Cardiac septum (tissue), 1 donor: ENCODE measurements around the gene PAPOLB. TPM values are rescaled to one million over a fixed set of nuclear protein-coding genes. Genes with fewer than 3 reads are reported as not detected.

ENCODE experiments used
- DNase-seq: peaks from one replicate; pipeline ENCODE4 v3.0.0-alpha.2; 2020; ENCODE audit warnings: low spot score
- intact Hi-C: fragments of 100-400 bp; cut with DNase I; formaldehyde crosslinking; loops from one replicate; pipeline ENCODE4 v1.14.0; 2022
- total RNA-seq: library from RNA; stranded (reverse); fragmentation: NEBNext Ultra II Directional; extraction: Animal tissue kit (Norgen Biotek cat#: 25700); gene quantifications from one replicate; pipeline ENCODE4 v1.2.1, GENCODE V29; 2021
- donor health status: DM: no; HTN: no; CAD: no.

PAPOLB gene
- total RNA-seq, 1 donor from 2014 or later: 0.05 TPM

DNA sequence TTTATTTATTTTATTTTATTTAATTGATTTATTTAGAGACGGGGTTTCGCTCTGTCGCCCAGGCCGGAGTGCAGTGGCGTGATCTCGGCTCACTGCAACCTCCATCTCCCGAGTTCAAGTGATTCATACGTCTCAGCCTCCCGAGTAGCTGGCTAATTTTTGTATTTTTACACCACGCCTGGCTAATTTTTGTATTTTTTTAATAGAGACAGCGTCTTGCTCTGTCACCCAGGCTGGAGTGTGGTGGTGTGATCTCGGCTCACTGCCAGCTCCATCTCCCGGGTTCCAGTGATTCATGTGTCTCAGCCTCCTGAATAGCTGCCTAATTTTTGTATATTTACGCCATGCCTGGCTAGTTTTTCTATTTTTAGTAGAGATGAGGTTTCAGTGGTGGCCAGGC is 52.2 kb downstream of the PAPOLB start:
- intact Hi-C loops: no loop called here
- DNase-seq: no peak

DNA sequence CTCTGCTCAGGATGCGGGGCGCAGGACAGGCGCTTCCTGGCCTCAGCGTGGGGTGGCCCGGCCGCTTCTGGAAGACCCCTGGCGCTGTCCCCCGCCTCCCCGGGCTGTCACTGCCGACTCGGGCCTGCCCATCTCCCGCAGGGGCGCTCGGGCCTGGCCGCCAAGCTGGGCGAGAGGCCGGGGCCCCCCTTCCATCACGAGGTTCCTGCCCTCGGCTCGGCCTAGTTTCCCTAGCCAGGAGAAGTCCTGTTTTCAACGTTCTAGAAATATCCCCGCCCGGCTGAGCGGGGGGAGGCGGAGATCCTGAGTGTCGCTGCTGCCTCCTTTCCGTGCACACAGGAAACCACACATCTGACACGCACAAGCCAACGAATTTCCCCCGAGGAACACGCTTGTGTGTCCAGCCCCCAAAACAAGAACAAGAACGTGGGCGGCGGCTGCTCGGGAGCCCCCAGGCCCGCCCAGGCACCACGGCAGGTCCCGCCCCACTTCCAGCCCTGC is 52.7 kb downstream of the PAPOLB start:
- intact Hi-C loops: no loop called here
- no peak for DNase-seq

DNA sequence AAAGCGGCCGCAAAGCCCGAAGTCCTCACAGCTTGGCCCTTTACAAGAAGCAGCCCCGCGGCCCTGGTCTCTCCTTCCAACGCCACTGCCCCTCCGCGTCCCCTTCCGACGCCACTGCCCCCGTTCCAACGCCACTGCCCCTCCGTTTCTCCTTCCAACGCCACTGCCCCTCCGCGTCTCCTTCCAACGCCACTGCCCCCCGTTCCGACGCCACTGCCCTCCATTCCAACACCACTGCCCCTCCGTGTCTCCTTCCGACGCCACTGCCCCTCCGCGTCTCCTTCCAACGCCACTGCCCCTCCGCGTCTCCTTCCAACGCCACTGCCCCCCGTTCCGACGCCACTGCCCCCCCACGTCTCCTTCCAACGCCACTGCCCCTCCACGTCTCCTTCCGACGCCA is 53.3 kb downstream of the PAPOLB start:
- intact Hi-C loops: no loop called here
- DNase-seq: no peak

DNA sequence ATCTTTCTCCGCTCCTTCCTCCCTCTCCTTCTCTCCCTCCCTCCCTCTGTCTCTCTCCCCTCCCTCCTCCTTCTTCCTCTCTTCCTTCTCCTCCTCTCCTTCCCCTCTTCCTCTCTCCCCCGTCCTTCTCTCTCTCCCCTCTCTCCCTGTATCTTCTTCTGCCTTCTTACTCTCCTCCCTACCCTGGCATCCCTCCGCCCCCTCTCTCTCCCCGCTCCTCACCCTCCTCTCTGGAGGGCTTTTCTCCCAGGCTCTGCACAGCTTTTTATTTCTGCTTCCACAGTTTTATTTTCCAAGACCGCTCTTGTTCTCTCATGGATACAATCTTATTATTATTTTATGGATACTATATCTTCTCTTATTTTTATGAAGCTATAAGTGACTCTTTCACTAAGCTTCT is 53.8 kb downstream of the PAPOLB start:
- no peak for DNase-seq
- intact Hi-C loops: no loop called here

Other genes with a start within 250 kb of the PAPOLB start
- 29.7 TPM for gene FOXK1, start 179.7 kb downstream of the PAPOLB start, total RNA-seq
- 15.9 TPM for gene AP5Z1, start 86.4 kb downstream of the PAPOLB start, total RNA-seq
- gene RADIL, start 21.7 kb upstream of the PAPOLB start, total RNA-seq: 2.5 TPM
- not detected for gene MMD2, start 97.2 kb upstream of the PAPOLB start, total RNA-seq
- 9.6 TPM for gene RBAK, start 183.8 kb upstream of the PAPOLB start, total RNA-seq